DMS79 treated with DMSO at 0.1 percent for 48 hours (cell line): Measurements from ENCODE around the gene DENND1C.
"Not testable (repeated sequence)": the region's sequence is repeated elsewhere in the genome, so short reads cannot be mapped to it uniquely, and the experiment has no call there.

Experiments
- DNase-seq: peaks from one replicate; lab custom pipeline; 2025; lab: John Stamatoyannopoulos, UW

The DENND1C gene

GRCh38 chr19:6453951-6454565 is 27.5 kb downstream of the DENND1C start:
- DNase-seq = no peak

- DNase-seq = no peak
Observed at GRCh38 chr19:6452899-6453298, 28.7 kb downstream of the DENND1C start.

DNA sequence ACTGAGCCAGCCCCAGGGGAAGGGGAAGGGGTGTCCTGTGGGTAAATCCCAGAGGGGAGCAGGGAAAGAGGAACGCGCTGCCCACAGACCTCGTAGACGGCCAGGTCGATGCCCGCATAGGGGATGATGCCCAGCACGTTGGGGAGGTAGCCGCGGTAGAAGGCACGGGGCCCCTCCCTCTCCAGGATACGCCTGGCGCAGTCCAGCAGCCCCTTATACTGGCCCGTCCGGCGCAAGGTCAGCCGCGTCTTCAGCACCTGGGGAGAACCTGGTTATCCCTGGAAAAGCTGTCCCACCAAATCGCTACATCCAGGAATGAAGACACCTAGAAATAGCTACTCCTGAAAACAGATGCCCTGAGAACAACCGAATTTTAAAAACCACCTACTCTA is 29.4 kb downstream of the DENND1C start:
- no peak for DNase-seq

- no peak for DNase-seq
Observed at GRCh38 chr19:6451583-6452222, 29.9 kb downstream of the DENND1C start.

DNA sequence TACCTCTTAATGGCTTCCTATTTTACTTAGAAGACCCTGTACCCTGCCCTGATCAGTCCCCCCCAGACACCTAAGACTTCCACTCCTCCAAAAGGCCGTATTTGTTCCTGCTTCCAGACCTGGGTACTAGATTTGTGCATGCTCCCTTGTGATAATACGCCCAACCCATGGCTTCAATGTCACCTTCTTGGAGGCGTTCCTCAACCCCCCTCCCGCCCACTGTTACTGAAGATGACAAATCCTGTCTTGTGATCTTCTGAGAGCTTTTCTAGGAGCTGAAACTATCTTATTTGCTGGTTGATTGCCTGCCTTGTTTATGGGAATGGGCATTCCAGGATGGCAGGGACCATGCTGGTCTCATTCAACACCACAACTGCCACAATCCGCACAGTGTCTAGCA is 31.4 kb downstream of the DENND1C start:
- no peak for DNase-seq

DNA sequence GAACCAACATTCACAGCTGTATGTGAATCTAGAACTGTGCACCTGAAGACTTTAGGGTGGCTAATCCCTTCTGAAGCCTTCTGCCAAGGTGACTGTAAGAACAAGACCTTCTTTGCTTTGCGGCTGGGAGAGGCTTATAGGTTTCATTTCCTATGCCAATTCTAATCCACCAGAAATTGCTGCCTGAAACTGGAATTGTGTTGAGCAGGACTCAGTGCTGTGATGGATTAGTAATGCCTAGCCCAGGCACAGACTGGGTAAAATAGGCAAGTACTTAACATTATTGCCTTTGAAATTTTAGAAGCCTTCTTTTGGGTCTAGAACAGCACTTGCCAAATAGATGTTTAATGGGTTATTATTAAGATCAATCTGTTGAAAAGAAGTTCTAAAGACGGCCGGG is 33.5 kb downstream of the DENND1C start:
- DNase-seq = no peak

GRCh38 chr19:6446452-6446851 is 35.1 kb downstream of the DENND1C start:
- no peak for DNase-seq

DNA sequence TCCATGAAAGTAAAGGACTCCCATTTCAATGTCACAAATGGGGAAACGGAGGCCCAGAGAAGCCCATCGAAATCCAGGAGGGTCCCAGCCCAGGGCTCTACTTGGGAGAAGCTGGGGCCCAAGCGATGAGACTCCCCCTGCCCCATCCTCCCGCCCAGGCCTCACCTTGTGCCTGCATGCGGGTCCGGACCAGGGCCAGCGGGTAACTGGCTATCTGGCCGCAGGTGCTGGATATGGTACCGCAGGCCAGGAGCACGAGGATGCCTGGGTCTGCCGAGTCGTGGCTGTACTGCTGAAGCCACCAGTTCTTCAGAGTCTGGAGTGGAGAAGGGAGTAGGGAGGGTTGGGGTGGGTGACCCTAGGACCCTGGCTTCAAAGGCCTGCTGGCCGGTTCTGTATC is 37.6 kb downstream of the DENND1C start:
- DNase-seq = no peak

DNA sequence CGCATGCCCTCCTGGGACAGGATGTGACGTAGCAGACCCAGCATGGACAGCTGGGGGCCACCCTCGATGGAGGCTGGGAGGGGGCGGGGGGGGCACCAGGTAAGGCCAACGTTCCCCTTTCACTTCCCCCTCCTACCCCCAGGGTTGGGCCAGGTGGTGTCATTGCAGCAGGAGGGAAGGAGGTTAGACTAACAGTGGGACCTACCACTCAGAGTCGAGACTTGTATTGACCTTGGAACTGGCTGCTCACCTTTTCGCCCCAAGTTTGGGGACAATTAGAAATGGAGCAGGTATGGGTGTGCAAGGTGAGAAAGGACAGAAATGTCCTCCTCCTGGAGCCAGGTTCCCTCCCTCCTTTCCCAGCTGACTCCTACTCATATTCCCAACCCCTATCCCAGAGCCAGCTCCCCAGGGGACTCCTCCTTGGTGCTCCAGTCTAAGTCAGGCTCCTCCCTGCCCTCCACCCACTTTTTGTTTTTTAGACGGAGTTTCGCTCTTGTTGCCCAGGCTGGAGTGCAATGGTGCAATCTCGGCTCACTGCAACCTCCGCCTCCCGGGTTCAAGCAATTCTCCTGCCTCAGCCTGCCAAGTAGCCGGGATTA is 39.4 kb downstream of the DENND1C start:
- no peak for DNase-seq

DNA sequence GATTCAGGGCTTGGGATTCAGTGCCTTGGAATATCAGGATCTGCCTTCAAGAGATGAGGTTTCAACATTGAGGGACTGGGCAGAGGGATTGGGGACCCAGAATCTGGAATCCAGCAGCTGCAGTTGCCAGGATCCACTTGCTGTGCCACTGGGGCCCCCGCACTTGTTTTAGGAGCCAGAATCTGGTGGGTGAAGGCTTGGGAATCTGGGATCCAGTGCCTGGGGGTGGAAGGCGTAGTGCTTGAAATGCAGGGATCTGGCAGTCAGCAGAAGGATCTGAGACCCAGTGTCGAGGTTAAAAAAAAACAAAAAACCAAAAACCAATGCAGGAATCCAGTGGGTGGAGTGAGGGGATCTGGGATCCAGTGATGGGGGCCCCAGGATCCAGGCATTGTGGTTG is 40.7 kb downstream of the DENND1C start:
- DNase-seq = no peak

DNA sequence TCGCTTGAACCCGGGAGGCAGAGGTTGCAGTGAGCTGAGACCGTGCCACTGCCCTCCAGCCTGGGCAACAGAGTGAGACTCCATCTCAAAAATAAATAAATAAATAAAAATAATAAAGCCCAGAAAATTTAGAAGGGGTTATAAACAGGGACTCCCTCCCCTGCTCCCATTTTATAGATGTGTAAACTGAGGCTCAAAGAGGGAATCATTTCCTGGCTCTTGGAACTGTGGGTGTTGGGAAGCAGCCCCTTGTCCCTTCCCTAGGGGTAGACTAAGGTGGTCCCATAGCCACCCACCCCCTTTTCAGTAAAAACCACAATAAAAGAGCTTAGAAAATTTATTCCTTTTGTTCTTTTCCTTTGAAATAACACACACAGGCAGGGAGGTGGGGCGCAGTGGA is 41.8 kb downstream of the DENND1C start:
- no peak for DNase-seq

DNA sequence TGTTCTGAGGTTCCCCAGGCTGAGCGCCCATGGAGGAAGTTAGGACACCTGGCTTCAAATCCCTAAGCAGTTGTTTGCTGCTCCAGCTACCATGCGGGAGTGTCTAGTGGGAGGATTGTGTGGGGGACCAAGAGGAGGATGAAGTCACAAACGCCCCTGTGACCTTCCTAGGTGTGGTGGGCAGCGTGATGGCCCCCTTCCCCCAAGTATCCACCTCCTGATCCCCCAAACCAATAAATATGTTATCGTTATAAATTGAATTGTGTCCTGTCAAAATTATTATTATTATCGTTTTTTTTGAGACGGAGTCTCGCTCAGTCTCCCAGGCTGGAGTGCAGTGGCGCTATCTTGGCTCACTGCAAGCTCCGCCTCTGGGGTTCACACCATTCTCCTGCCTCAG is 47.9 kb downstream of the DENND1C start, which contains the start of gene SLC25A41:
SLC25A41 (minus strand) TSS at position 101 of the 400 bp plus-strand sequence; CDS start at position 31, 70 bp downstream.
- no peak for DNase-seq

DNA sequence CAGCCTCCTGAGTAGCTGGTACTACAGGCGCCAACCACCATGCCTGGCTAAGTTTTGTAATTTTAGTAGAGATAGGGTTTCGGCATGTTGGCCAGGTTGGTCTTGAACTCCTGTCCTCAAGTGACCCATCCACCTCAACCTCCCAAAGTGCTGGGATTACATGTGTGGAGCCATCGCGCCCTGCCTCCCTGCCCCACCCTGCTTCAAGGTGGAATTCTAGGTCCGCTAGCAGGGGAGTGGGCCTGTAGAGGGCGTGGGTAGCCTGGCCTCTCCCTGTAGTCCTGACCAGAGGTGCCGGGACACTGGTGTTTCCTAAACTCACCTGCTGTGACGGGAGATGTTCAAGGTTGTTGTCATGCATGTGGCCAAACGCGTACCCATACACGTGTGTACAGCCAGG is 48.4 kb downstream of the DENND1C start:
- DNase-seq = no peak

- DNase-seq = no peak
Observed at GRCh38 chr19:6431891-6432290, 49.7 kb downstream of the DENND1C start.

GRCh38 chr19:6429419-6430221 is 52.0 kb downstream of the DENND1C start:
- DNase-seq = no peak

- DNase-seq = not testable (repeated sequence)
Observed at GRCh38 chr19:6428692-6429418, 52.7 kb downstream of the DENND1C start.

DNA sequence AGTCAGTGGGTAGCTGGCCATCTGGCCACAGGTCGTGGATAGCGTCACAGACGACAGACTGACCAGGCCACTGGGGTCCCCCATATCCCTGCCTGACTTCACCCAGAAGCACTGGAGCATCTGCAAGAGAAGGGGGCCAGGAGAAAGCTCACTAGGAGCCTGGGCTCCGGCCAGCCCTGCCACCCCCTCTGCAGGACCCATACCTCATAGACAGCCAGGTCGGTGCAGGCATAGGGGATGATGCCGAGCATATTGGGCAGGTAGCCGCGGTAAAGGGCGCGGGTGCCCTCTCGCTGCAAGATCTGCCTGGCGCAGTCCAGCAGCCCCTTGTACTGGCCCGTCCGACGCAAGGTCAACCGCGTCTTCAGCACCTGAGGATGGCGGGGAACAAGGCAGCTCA is 54.5 kb downstream of the DENND1C start:
- no peak for DNase-seq

DNA sequence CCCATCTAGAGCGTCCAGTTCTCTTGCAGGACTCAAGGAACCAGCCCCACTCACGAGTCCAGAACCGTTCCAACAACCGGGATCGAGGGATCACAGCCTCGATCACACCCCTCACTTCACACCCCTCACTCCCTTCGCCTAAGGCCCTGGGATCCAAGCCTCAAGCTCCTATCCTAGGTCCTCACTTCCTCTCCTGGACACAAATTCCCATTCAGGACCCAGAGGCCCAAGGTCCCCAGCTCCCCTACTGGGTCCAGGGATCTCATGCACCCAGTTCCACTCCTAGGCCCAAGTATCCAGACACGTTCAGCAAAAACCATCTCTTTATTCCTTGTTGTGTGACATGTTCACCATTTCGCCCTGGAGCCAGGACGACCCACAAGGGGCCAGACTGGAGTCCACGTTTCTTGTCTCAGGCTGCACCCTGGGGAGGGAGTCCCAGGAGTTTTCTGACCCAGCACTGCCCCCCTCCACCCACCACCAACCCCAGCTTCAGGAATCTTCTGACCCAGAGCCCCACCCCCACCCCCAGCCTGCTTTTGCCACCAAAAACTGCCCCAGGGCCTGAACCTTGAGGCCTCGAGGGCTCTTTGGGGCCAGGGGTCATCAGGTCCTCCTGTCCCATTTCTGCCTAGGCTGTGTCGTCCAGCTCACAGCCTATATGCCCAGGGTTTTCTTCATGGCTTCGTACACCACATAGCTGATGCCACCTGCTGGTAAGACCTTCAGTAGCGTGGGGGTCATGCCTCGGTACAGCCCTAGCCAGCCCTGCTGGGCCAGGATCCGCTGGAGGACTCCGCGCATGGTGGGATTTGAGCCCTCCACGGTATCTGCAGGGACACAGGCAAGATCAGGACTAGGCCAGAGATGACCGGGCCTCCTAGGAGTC is 55.6 kb downstream of the DENND1C start:
- no peak for DNase-seq

DNA sequence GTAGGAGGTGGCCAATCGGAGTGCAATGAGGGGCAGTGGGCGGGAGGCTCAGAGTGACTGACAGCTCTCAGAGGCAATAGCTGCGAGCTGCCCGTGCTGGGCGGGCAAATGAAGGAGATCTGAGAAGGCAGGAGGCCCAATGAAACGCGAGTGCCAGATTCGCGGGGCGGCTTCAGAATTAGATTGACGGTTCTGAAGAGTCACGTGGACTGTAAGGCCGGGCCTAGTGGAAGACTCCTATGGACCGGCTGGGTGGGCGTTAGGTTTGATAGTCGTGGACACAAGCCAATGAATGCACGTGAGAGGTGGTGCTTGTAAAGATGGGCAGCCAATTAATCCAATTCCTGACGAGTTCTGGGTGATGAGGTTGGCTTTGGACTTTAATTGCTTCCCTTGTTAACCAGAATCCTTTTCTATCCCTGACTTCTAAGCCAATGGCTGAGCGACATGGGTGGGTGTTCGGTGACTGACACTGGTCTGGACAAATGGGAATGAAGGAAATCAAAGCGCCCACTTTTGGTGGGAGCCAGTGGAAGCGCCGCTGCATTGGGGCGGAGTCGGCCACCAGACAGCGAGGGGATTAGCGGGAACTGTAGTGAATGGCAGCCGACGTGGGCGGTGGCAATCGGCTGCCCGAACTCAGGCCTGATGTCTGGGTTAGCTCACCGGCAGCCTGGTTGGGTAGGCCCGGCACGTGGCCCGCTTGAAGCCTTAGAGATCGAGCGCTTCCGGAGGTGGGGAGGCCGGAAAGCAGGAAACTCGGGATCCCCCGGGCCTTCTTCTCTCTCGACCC is 56.5 kb downstream of the DENND1C start:
- peak; percentile 99 for DNase-seq
